Activated T-helper 1 cell treated with Interleukin-2 at 50 U/mL for 16 hours (primary cell): Measurements from ENCODE around the gene PLAC8.
"Not testable (repeated sequence)": the region's sequence is repeated elsewhere in the genome, so short reads cannot be mapped to it uniquely, and the experiment has no call there.

ENCODE experiments used
- DNase-seq: peaks from one replicate; pipeline ENCODE4 v3.0.0-alpha.2; 2020; ENCODE audit warnings: low read depth

The PLAC8 gene

DNA sequence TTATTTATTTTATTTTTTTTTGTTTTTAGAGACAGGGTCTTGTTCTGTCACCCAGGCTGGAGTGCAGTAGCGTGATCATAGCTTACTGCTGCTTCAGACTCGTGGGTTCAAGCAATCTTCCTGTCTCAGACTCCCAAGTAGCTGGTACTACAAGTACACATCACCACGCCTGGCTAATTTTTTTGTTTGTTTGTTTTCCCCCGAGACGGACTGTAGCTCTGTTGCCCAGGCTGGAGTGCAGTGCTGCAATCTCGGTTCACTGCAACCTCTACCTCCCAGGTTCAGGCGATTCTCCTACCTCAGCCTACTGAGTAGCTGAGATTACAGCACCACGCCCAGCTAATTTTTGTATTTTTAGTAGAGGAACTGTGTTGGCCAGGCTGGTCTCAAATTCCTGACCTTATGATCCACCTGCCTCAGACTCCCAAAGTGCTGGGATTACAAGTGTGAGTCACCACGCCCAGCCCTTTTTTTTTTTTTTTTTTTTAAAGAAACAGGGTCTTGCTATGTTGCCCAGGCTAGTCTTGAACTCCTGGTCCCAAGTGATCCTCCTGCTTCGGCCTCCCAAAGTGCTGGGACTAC lies 47.4 kb downstream of the PLAC8 start:
- no peak for DNase-seq

DNA sequence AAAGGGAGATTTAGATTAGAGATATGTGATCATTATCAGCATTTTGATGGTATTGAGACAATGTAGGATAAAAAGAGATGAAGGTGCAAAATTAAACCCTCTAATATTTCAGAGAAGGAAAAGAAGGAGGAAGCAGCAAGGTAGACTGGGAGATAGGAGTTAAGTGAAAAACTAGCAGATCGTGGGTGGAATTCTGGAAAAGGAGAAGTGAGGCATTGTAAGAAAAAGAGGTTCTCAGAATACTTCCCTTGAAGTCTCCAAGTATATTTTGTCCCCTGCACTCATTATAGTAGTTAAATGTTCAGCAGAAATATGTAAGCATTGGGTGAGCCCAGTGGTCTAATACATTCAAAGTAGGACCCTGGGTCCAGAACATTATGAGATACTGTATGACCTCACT lies 49.3 kb downstream of the PLAC8 start:
- DNase-seq: no peak

DNA sequence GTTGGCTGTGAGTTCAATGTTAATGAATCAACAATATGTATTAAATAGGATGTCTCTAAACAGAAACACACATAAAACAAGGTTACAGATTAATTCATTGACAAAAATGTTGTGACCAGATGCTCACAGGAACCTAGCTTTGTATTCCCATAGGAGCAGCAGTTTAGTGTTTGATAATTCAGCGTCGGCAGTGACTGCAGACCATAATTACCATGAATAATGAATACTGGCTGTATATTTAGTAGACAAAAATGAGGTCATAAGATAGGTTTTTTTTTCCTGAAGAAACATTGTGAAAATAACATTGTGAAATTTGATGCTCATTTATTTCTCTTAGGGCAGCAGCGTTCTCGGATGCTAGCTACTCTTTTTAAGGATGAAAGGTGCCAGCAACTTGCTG lies 51.8 kb downstream of the PLAC8 start:
- DNase-seq: no peak

GRCh38 chr4:83054928-83055327 lies 59.6 kb downstream of the PLAC8 start:
- no peak for DNase-seq

DNA sequence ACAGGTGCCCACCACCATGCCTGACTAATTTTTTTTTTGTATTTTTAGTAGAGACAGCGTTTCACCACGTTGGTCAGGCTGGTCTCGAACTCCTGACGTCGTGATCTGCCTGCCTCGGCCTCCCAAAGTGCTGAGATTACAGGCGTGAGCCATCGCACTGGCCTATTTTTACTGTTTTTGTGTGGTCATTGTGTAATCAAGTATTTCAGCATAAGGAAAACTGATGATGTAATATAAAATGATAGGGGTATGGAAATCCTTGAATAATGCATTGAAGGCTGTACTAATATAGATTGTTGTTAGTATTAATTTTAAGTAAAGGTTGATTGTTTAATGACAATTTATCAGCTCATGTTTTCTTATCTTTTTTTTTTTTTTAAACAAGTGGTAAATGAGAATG lies 65.7 kb downstream of the PLAC8 start:
- not testable (repeated sequence) for DNase-seq

DNA sequence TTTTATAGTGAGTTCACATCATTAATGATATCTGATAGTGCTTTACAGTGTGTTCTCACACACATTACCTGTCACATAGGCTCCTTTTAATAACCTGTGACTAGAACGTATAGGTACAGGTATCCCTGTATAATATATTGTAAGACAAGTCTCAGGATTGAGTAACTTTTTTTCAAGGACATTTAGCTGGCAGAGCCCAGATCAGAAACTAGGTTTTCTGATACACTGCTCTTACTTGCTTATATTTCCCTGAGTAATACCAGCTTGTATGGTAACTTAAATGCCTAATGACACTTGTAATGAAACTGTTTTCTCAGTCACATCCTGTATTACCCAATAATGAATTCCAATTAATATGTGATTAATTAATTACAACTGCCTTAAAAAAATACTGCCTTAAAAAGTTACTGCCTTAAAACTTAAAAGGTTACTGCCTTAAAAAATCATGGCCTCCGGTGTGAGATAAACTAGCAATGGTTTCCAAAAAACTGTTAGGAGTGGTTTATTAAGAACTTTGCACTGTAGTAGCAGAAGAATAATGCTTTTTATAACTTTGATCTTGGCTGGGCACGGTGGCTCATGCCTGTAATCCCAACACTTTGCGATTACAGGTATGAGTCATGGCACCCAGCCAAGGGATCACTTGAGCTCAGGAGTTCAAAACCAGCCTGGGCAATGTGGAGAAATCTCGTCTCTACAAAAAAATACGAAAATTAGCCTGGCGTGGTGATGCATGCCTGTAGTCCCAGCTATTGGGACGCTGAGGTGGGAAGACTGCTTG lies 67.6 kb downstream of the PLAC8 start:
- no peak for DNase-seq

DNA sequence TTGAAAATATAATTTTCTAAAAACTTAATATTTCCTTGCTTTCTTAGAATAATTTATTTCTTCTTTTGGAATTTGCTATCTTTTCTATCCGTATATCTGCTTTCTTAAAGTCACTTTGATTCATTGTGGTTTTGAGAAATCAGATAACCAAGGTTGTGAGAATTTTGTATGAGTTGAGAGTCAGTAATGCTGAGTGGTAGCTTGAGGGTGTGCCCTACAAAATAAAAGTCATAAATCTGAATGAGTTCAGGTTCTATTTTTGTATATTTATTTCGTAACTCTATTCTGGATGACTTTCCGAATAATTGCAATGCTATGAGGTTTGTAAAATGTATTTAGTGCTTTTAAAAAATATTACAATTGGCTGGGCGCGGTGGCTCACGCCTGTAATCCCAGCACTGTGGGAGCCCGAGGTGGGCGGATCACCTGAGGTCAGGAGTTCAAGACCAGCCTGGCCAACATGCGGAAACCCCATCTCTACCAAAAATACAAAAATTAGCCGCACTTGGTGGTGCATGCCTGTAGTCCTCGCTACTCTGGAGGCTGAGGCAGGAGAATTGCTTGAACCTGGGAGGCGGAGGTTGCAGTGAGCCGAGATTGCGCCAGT lies 70.6 kb downstream of the PLAC8 start:
- DNase-seq: no peak

GRCh38 chr4:83043157-83043556 lies 71.4 kb downstream of the PLAC8 start:
- DNase-seq: not testable (repeated sequence)

DNA sequence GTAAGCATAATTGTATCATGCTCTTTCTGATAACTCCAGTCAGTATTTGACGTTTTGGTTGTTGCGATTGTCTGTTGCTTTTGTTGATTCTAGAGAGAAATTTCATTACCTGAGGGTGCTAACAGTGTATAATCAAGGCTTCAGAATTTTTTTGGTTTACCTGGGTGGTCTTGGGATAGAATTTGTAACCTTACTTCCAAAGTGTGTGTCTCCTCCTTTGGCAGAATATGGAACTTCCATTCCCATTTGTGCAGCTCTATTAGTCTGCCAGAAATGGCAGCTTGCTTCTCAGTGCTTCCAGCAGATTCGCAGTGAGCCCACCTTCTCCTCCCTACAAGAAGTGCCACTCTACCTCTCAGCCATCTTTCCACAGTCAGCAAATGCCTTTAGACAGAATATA lies 74.3 kb downstream of the PLAC8 start:
- no peak for DNase-seq
